ELF-1 (cell line): ENCODE data around the gene EFEMP1.
"Not testable (repeated sequence)": the region's sequence is repeated elsewhere in the genome, so short reads cannot be mapped to it uniquely, and the experiment has no call there.

Experiments
- DNase-seq: peaks from one replicate; pipeline ENCODE4 v3.0.0-alpha.2; 2016; ENCODE audit warnings: low read depth, low spot score

EFEMP1 gene

DNA sequence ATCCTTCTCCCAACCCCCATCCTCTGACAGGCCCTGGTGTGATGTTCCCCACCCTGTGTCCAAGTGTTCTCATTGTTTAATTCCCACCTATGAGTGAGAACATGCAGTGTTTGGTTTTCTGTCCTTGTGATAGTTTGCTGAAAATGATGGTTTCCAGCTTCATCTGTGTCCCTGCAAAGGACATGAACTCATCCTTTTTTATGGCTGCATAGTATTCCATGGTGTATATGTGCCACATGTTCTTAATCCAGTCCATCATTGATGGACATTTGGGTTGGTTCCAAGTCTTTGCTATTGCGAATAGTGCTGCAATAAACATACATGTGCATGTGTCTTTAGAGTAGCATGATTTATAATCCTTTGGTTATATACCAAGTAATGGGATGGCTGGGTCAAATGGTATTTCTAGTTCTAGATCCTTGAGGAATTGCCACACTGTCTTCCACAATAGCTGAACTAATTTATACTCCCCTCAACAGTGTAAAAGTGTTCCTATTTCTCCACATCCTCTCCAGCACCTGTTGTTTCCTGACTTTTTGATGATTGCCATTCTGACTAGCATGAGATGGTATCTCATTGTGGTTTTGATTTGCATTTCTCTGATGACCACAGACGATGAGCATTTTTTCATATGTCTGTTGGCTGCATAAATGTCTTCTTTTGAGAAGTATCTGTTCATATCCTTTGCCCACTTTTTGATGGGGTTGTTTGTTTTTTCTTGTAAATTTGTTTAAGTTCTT, 91.7 kb downstream of the EFEMP1 start:
- not testable (repeated sequence) for DNase-seq

DNA sequence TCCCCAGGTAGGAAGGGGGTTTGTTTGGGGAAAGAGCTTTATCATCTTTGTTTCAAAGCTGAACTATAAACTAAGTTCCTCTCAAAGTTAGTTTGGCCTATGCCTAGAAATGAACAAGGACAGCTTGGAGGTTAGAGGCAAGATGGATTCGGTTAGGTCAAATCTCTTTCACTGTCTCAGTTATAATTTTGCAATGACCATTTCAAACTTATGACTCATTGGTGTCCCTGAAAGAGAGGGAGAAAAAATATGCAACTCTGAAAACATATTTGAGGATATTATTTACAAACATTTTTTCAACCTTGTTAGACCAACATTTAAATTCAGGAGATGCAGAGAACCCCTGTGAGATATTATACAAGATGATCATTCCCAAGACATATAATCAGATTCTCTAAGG, 95.7 kb downstream of the EFEMP1 start:
- no peak for DNase-seq

DNA sequence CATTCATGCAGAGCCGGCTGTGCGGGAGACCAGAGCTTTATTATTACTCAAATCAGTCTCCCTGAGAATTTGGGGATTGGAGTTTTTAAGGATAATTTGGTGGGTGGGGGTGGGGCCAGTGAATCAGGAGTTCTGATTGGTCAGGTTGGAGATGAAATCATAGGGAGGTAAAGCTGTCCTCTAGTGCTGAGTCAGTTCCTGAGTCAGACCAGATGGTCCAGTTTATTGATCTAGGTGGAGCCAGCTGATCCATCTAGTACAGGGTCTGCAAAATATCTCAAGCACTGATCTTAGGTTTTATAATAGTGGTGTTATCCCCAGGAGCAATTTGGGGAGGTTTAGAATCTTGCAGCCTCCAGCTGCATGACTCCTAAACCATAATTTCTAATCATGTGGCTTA, 96.2 kb downstream of the EFEMP1 start:
- not testable (repeated sequence) for DNase-seq

DNA sequence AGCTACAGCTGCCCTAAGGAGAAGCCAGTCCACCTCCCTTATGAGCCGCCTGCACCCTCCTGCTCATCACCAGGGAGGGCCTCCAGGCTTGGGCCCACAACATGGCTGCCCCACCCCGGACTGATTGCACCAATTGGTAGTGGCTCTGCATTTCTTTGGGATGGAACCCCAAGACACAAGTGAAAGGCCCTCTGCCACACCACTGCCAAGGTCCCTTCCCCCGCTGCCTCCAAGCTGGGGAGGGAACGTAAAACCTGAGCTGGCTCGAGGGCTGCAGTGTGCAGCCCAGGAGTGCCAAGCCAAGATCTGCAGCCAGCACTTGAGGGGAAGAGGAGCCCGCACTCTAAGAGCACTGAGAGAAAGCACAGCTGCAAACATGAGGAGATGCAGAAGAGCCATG, 97.3 kb downstream of the EFEMP1 start:
- DNase-seq = no peak

DNA sequence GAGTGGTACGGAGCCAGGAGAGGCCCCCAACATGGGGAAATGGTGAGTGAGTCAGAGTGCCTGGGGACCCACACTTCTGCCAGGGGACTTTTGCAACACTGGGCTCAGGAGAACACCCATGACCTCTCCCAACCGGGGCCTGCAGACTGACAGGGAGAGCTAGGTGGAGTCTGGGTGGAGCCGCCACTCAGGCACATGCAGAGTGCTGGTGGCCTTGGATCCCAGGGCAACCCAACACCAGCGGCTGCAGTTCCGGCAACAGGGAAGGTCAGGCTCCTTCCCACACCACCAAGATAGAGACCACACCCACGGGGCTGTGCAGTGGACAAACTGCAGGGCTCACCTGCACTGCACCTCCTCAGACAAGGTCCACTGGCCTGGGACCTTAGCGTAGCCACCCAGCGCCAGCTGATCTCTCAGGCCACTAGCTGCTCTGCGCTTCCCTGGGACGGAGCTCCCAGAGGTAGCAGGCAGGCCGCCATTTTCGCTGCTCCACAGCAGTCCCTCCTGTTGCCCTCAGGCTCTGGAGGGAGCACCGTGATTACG, 99.0 kb downstream of the EFEMP1 start:
- no peak for DNase-seq
